ENCODE data around the gene MYT1.

GRCh38 chr20:64169091-64169560 lies 4.9 kb downstream of the MYT1 start:
- no peak for TF ChIP-seq PKNOX1 (IDR thresholded peaks at IDR 0.05)
- no peak for TF ChIP-seq SUZ12 (IDR thresholded peaks at IDR 0.05)
- TF ChIP-seq FOXA1 (IDR thresholded peaks at IDR 0.05), result no peak
- no peak for TF ChIP-seq ARNT (IDR thresholded peaks at IDR 0.05)
- no peak for TF ChIP-seq NFRKB (IDR thresholded peaks at IDR 0.05)
- TF ChIP-seq BHLHE40 (IDR thresholded peaks at IDR 0.05; ENCODE audit: borderline replicate concordance), result no peak
- TF ChIP-seq ZNF384 (IDR thresholded peaks at IDR 0.05), result no peak

All from HEK293T (cell line).